Measurements from ENCODE around the gene ZBTB4. TPM values are rescaled to one million over a fixed set of nuclear protein-coding genes. Genes with fewer than 3 reads are reported as not detected.

Gene ZBTB4
- total RNA-seq, 1 experiment from 2014 or later, result 17.7 TPM

GRCh38 chr17:7444682-7445618 lies 34.5 kb downstream of the ZBTB4 start, which contains the start of gene CHRNB1:
Gene CHRNB1 (plus strand): TSS chr17:7445061. CDS start chr17:7445128, 67 bp downstream.
- H3K9me3 ChIP-seq (ENCODE audit: low read depth, low read length, poor library complexity, severe bottlenecking), result no peaks in the 10 kb centered on the region
- no peaks in the 10 kb centered on the region for H3K36me3 ChIP-seq (ENCODE audit: insufficient read depth, low read length, poor library complexity, severe bottlenecking)
- ChIA-PET POLR2A (ENCODE audit: low non-redundant PET) (no interaction called here), CTCF (no interaction called here)
- BruUV-seq (replicated peaks), result no TSS peak
- TF ChIP-seq, protein P1, sequence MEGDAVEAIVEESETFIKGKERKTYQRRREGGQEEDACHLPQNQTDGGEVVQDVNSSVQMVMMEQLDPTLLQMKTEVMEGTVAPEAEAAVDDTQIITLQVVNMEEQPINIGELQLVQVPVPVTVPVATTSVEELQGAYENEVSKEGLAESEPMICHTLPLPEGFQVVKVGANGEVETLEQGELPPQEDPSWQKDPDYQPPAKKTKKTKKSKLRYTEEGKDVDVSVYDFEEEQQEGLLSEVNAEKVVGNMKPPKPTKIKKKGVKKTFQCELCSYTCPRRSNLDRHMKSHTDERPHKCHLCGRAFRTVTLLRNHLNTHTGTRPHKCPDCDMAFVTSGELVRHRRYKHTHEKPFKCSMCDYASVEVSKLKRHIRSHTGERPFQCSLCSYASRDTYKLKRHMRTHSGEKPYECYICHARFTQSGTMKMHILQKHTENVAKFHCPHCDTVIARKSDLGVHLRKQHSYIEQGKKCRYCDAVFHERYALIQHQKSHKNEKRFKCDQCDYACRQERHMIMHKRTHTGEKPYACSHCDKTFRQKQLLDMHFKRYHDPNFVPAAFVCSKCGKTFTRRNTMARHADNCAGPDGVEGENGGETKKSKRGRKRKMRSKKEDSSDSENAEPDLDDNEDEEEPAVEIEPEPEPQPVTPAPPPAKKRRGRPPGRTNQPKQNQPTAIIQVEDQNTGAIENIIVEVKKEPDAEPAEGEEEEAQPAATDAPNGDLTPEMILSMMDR (conservative IDR thresholded peaks at IDR 0.05; ENCODE audit: low read depth, low read length), result no peak
- TF ChIP-seq EZH2 (IDR thresholded peaks at IDR 0.05; ENCODE audit: borderline replicate concordance, low read depth, low read length, poor library complexity, severe bottlenecking), result no peak
- intact Hi-C loops (cut with micrococcal nuclease; ENCODE audit: unreplicated experiment), result no loop called here
- DNase-seq (ENCODE audit: low spot score), result peak; percentile 68
- peaks cover 29% of the 10 kb centered on the region for H3K4me1 ChIP-seq (ENCODE audit: insufficient read depth, low read length, poor library complexity, severe bottlenecking)
- H3K4me3 ChIP-seq (ENCODE audit: low read depth, low read length, poor library complexity, severe bottlenecking), result peak within 1 kb of the TSS; percentile 45
- peak within 1 kb of the TSS; percentile 73 for H3K27ac ChIP-seq (ENCODE audit: low read depth, low read length, poor library complexity, severe bottlenecking)
- H3K27me3 ChIP-seq (replicated peaks; ENCODE audit: insufficient read depth, low read depth, low read length, poor library complexity), result no peaks in the 10 kb centered on the region

DNA sequence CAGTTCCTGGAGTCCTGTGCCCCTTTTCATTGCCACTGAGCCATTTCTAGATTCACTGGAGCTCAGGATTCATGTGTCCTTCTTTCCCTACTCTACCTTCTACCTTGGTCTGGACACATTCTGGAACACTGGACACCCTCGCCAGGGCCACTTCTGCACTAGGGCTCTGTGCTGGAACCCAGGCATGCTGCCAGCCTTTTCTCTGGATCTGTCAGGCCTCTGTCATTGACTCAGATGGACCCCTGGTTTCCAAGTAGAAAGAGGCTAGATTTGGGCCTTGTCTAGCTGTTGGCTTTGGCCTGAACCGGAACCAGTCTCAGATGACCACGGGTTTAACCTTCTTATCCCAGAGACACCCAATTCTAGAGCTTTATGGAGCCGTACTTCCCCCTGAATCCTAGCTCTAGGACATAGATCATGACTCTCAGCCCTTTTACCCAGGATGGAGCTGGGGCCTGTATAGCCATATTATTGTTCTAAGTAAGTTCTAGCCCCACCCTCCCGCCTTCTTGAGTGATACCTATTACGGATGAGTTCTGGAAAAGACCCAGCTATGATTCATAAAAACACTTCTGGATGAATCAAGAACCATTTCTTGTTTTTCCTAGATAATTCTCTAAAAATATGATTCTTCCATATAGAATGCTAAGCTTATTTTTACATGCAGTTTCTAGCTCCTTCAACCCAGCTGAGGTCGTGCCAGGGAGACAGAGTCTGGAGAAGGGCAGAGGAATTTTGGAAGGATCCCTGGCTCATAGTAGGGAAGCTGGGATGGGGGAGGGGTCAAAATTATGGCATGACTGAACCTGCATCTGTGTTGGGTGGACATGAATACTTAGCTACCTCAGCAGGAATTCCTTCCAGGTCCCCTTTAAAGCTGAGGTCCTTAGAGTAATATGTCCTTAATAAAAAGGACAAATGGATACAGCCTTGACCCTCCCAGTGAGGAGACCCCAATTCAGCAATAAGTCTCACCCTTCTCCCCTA lies 35.6 kb downstream of the ZBTB4 start:
- no peak for DNase-seq (ENCODE audit: low spot score)
- H3K27ac ChIP-seq (ENCODE audit: low read depth, low read length, poor library complexity, severe bottlenecking), result peak overlapping the region; percentile 51
- ChIA-PET CTCF (no interaction called here), POLR2A (ENCODE audit: low non-redundant PET) (no interaction called here)
- no peaks in the 10 kb centered on the region for H3K36me3 ChIP-seq (ENCODE audit: insufficient read depth, low read length, poor library complexity, severe bottlenecking)
- TF ChIP-seq, protein P1 (conservative IDR thresholded peaks at IDR 0.05; ENCODE audit: low read depth, low read length), result no peak
- no peak for TF ChIP-seq EZH2 (IDR thresholded peaks at IDR 0.05; ENCODE audit: borderline replicate concordance, low read depth, low read length, poor library complexity, severe bottlenecking)
- H3K27me3 ChIP-seq (replicated peaks; ENCODE audit: insufficient read depth, low read depth, low read length, poor library complexity), result no peaks in the 10 kb centered on the region
- no peaks in the 10 kb centered on the region for H3K9me3 ChIP-seq (ENCODE audit: low read depth, low read length, poor library complexity, severe bottlenecking)
- H3K4me3 ChIP-seq (ENCODE audit: low read depth, low read length, poor library complexity, severe bottlenecking), result no peak overlapping the region
- no TSS peak for BruUV-seq (replicated peaks)
- peaks cover 32% of the 10 kb centered on the region for H3K4me1 ChIP-seq (ENCODE audit: insufficient read depth, low read length, poor library complexity, severe bottlenecking)
- intact Hi-C loops (cut with micrococcal nuclease; ENCODE audit: unreplicated experiment), result no loop called here

GRCh38 chr17:7442142-7442541 lies 37.3 kb downstream of the ZBTB4 start:
- no TSS peak for BruUV-seq (replicated peaks)
- no peaks in the 10 kb centered on the region for H3K27me3 ChIP-seq (replicated peaks; ENCODE audit: insufficient read depth, low read depth, low read length, poor library complexity)
- TF ChIP-seq, protein P1 (conservative IDR thresholded peaks at IDR 0.05; ENCODE audit: low read depth, low read length), result no peak
- no peak for TF ChIP-seq EZH2 (IDR thresholded peaks at IDR 0.05; ENCODE audit: borderline replicate concordance, low read depth, low read length, poor library complexity, severe bottlenecking)
- CTCF ChIA-PET, result interaction anchor here (1.9 kb wide), 1 partner anchor 118 kb away, joined by 7 read pairs; no protein-coding TSS in a partner anchor
- intact Hi-C loops (cut with micrococcal nuclease; ENCODE audit: unreplicated experiment), result no loop called here
- H3K4me3 ChIP-seq (ENCODE audit: low read depth, low read length, poor library complexity, severe bottlenecking), result no peak overlapping the region
- no peak for DNase-seq (ENCODE audit: low spot score)
- H3K4me1 ChIP-seq (ENCODE audit: insufficient read depth, low read length, poor library complexity, severe bottlenecking), result peaks cover 46% of the 10 kb centered on the region
- POLR2A ChIA-PET (ENCODE audit: low non-redundant PET), result no interaction called here
- no peaks in the 10 kb centered on the region for H3K9me3 ChIP-seq (ENCODE audit: low read depth, low read length, poor library complexity, severe bottlenecking)
- H3K27ac ChIP-seq (ENCODE audit: low read depth, low read length, poor library complexity, severe bottlenecking), result no peak overlapping the region
- no peaks in the 10 kb centered on the region for H3K36me3 ChIP-seq (ENCODE audit: insufficient read depth, low read length, poor library complexity, severe bottlenecking)

Measured in A673 (cell line).